ENCODE measurements around the gene YIF1B. TPM values are rescaled to one million over a fixed set of nuclear protein-coding genes. Genes with fewer than 3 reads are reported as not detected.

YIF1B gene, protein sequence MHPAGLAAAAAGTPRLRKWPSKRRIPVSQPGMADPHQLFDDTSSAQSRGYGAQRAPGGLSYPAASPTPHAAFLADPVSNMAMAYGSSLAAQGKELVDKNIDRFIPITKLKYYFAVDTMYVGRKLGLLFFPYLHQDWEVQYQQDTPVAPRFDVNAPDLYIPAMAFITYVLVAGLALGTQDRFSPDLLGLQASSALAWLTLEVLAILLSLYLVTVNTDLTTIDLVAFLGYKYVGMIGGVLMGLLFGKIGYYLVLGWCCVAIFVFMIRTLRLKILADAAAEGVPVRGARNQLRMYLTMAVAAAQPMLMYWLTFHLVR
- 90.5 and 93.9 TPM in 2 replicates for total RNA-seq

DNA sequence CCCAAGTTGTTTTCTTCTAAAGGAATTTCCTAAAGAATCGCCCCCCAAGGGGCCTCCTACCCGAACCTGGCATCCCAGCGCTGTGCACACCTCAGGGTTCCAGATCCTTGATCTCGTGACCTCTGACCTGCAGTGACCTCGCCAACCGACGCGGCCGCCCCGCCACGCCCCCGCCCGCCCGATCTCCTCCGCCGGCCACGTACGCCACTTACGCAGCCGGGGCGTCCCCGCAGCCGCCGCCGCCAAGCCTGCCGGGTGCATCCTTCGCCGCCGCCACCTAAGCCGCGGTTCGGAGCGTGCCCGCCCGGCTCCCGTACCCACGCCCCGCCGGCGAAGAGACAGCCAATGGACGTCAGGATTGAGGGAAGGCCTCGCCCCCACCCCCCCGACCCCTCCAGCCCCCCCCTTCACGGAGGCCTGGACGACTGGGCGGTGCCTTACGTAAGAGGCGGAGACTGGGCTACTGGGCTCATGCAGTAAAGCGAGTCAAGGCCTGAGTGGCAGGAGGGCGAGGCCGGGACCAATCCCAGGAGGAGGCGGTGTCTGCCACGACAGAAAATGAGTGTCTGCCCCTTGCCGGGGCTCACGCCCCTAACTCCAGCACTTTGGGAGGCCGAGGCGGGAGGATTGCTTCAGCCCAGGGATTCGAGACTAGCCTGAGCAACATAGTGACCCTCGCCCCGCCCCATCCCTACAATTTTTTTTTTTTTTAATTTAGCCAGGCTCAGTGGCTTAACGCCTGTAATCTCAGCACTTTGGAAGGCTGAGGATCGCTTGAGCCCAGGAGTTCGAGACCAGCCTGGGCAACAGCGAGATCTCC is at the start of gene YIF1B:
TSS of gene YIF1B (minus strand) at position 291 of the 820 bp plus-strand sequence. CDS start at position 261, 30 bp downstream.

DNA sequence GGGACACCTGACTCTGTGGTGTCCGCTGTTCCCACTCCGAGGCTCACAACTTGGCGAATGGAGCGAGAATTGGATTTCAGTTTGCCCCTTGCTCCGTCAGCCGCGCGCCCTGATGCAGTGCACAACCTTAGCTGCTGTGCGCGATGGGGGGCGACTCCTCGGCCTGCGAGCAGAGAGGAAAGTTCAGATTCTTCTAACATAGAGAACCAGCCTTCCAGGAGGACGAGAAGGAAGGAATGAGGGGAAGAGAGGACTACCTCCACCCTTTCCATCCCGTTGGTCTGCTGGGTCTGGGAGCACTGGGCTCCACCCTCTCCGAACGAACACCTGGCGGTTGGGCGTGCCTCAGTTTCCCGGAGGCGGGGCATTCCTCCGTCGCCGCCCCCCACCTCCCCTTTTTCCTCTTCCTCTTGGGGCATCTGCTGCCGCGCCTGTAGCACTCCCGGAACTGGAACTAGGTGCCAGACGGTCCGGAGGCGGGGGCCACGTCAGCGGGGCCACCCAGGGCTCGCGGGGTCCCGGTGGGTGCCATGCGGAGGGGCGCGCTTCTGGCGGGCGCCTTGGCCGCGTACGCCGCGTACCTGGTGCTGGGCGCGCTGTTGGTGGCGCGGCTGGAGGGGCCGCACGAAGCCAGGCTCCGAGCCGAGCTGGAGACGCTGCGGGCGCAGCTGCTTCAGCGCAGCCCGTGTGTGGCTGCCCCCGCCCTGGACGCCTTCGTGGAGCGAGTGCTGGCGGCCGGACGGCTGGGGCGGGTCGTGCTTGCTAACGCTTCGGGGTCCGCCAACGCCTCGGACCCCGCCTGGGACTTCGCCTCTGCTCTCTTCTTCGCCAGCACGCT is 3.9 kb upstream of the YIF1B start, which contains the start of gene KCNK6:
TSS of gene KCNK6 (plus strand) at position 425 of the 838 bp plus-strand sequence. CDS start at position 531, 106 bp downstream.

DNA sequence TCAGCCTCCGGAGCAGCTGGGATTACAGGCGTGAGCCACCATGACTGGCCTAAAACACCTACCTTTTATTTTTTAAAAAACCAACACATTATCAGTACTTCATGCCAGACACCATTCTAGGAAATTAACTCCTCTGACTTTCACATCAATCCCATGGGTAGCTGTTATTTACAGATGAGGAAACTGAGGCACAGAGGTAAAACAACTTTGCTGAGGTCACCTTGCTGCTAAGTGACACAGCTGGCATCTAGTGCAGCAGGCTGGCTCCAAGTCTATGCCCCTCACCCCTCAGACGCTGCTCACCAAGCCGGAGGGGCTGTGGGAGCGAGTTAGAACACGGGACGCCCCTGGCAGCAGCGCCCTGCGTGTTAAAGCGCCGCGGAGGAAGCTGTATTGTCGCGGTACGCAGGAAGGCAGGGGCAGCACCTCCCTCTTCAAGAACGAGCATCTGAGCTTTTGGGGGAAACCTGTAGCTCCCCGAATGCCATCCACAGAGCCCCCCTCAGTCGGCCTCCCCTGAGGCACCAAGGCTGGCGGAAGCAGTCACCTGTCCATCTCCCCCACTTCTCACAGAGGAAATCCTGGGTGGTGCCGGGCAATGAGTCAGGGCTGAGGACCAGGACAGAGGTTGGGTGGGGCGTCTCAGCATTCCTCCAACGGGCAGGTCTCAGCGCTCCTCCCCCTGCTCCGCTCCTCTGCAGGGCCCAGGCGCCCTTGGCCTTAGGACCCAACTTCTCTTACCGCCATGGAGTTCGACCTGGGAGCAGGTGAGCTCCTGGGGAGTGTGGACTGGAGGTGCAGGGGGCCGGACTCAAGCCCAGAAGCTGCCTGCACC is 12.0 kb downstream of the YIF1B start, which contains the start of gene C19orf33:
TSS of gene C19orf33 (plus strand) at position 735 of the 835 bp plus-strand sequence. CDS start at position 746, 11 bp downstream.

DNA sequence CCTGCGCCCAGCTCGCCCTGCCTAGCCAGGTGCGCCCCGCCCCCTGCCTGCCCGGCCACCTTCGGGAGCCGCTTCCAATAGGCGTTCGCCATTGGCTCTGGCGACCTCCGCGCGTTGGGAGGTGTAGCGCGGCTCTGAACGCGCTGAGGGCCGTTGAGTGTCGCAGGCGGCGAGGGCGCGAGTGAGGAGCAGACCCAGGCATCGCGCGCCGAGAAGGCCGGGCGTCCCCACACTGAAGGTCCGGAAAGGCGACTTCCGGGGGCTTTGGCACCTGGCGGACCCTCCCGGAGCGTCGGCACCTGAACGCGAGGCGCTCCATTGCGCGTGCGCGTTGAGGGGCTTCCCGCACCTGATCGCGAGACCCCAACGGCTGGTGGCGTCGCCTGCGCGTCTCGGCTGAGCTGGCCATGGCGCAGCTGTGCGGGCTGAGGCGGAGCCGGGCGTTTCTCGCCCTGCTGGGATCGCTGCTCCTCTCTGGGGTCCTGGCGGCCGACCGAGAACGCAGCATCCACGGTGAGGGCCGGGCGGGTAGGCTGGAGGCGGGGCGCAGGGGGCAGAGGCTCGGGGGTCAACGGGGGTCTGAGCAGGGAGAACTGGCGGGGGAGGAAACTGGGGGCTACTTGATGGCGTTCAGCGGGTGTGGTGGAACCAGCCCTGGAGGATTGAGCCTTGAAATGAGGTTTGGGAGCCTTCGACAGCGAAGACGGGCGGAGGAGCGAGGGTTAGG is 51.1 kb downstream of the YIF1B start, which contains the start of gene SPINT2:
TSS of gene SPINT2 (plus strand) at position 88 of the 727 bp plus-strand sequence. CDS start at position 408, 320 bp downstream.

Other genes with a start within 250 kb of the YIF1B start
- 0.28 and 3.5 TPM in 2 replicates for gene DPF1, start 91.7 kb downstream of the YIF1B start, total RNA-seq
- gene PPP1R14A, start 59.6 kb downstream of the YIF1B start, total RNA-seq, result 6.3 and 29.6 TPM in 2 replicates
- 3.3 and 10.7 TPM in 2 replicates for gene SPINT2, start 51.4 kb downstream of the YIF1B start, total RNA-seq
- gene C19orf33, start 11.7 kb downstream of the YIF1B start, total RNA-seq, result not detected in 2 replicates
- 7.1 and 11.3 TPM in 2 replicates for gene KCNK6, start 3.9 kb upstream of the YIF1B start, total RNA-seq
- gene CATSPERG, start 19.9 kb upstream of the YIF1B start, total RNA-seq, result 0.38 and 0.85 TPM in 2 replicates
- 368 and 478 TPM in 2 replicates for gene PSMD8, start 58.6 kb upstream of the YIF1B start, total RNA-seq
- gene GGN, start 72.1 kb upstream of the YIF1B start, total RNA-seq, result 0.28 and 0.77 TPM in 2 replicates
- gene SPRED3, start 72.8 kb upstream of the YIF1B start, total RNA-seq, result 2.5 and 3.3 TPM in 2 replicates
- gene FAM98C, start 87.1 kb upstream of the YIF1B start, total RNA-seq, result 9.0 and 9.6 TPM in 2 replicates
- not detected in 2 replicates for gene RASGRP4, start 110.3 kb upstream of the YIF1B start, total RNA-seq
- under 0.01 and 1.1 TPM in 2 replicates for gene RYR1, start 117.7 kb upstream of the YIF1B start, total RNA-seq